ENCODE measurements around the gene TMEM38B.
"Not testable (repeated sequence)": the region's sequence is repeated elsewhere in the genome, so short reads cannot be mapped to it uniquely, and the experiment has no call there.

TMEM38B gene

DNA sequence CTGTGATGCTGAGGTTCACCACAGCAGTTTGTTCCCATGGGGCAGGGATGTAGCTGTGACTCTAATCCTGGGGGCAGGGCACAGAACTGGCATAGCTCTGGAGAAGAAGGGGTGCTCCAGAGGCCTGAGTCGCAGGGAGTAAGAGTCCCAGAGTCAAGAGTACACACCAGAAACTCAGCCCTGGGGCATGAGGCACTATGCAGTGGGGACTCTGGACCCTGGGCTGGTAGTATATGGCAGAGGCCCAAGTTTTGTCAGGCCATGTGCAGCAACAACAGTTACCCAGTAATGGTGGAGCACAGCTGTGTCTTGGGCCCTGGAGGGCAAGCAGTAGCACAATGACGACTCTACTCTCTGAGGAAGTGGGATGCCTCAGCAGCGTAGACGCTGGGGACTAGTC is 42.9 kb downstream of the TMEM38B start:
- no peak for TF ChIP-seq CTCF (IDR thresholded peaks at IDR 0.05; ENCODE audit: insufficient read depth, low read depth, low read length, missing control alignments)
- no peak for DNase-seq (ENCODE audit: low read depth)
- H3K4me3 ChIP-seq (ENCODE audit: low read depth, low read length) = no peak overlapping the region

DNA sequence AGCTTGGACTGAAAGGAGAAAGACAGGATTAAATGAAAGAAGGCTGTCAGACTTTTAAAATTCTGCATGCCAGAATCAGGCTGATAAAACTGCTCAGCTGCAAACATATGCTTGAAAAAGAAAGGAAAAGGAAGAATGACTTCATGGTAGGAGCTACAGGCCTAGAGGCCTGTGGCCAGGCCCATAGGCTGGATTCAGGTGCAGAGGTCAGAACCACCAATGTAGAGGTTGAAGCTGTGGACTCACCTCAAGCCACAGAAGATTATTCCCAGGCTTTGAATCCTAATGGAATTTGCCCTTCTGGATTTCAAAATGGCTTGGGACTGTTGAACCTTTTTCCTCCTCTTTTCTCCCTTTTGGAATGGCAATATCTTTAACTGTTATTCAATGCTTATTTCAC is 47.7 kb downstream of the TMEM38B start:
- H3K4me3 ChIP-seq (ENCODE audit: low read depth, low read length) = no peak overlapping the region
- TF ChIP-seq CTCF (IDR thresholded peaks at IDR 0.05; ENCODE audit: insufficient read depth, low read depth, low read length, missing control alignments) = no peak

GRCh38 chr9:105747325-105747724 is 53.0 kb downstream of the TMEM38B start:
- H3K4me3 ChIP-seq (ENCODE audit: low read depth, low read length); DNase-seq (ENCODE audit: low read depth): not testable (repeated sequence)

More for the DNA sequence above, 47.7 kb downstream of the TMEM38B start:
- DNase-seq (ENCODE audit: low read depth) = no peak

- no peak overlapping the region for H3K4me3 ChIP-seq (ENCODE audit: low read depth, low read length)
- no peak for DNase-seq (ENCODE audit: low read depth)
- no peak for TF ChIP-seq CTCF (IDR thresholded peaks at IDR 0.05; ENCODE audit: insufficient read depth, low read depth, low read length, missing control alignments)
These were observed 57.4 kb downstream of the TMEM38B start for GRCh38 chr9:105751761-105752160.

- TF ChIP-seq CTCF (IDR thresholded peaks at IDR 0.05; ENCODE audit: insufficient read depth, low read depth, low read length, missing control alignments) = no peak
- H3K4me3 ChIP-seq (ENCODE audit: low read depth, low read length) = no peak overlapping the region
- no peak for DNase-seq (ENCODE audit: low read depth)
These were observed 63.3 kb downstream of the TMEM38B start for GRCh38 chr9:105757496-105758251.

DNA sequence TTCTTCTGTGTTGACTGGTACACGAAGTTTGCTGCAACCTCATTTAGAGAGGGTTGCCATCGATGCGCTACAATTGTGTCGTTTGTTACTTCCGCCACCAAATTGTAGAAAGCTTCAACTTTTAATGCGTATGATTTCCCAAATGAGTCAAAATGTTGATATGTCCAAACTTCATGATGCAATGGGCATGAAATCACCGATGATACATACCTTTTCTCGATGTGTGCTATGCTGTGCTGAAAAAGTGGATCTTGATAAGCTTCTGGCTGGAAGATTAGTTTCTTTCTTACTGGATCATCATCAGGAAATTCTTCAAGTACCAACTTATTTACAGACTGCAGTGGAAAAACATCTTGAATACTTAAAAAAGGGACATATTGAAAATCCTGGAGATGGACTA is 65.7 kb downstream of the TMEM38B start:
- no peak overlapping the region for H3K4me3 ChIP-seq (ENCODE audit: low read depth, low read length)
- TF ChIP-seq CTCF (IDR thresholded peaks at IDR 0.05; ENCODE audit: insufficient read depth, low read depth, low read length, missing control alignments) = no peak
- no peak for DNase-seq (ENCODE audit: low read depth)

DNA sequence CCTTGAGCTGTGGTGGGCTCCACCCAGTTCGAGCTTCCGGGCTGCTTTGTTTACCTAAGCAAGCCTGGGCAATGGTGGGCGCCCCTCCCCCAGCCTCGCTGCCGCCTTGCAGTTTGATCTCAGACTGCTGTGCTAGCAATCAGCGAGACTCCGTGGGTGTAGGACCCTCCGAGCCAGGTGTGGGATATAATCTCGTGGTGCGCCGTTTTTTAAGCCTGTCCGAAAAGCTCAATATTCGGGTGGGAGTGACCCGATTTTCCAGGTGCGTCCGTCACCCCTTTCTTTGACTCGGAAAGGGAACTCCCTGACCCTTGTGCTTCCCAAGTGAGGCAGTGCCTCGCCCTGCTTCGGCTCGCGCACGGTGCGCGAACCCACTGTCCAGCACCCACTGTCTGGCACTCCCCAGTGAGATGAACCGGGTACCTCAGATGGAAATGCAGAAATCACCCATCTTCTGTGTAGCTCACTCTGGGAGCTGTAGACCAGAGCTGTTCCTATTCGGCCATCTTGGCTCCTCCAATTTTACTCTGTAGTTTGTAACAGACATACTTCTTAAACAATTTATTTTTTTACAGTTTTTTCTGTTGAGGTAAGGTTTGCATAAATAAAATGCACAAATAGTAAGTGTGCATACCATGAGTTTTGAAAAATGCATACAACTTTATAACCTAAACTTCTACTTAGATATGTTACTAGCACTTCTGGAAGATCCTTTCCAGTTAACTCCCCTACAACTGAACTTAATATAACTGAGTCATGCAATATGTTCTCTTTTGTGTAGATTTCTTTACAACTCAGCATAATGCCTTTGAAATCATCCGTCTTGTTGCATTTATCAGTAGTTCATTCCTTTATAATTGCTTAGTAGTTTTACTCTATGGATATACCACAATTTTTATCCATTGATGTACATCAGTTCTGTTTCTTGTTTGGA is 88.5 kb downstream of the TMEM38B start:
- H3K4me3 ChIP-seq (ENCODE audit: low read depth, low read length); DNase-seq (ENCODE audit: low read depth): not testable (repeated sequence)

GRCh38 chr9:105783495-105783872 is 89.1 kb downstream of the TMEM38B start:
- H3K4me3 ChIP-seq (ENCODE audit: low read depth, low read length); DNase-seq (ENCODE audit: low read depth): not testable (repeated sequence)

DNA sequence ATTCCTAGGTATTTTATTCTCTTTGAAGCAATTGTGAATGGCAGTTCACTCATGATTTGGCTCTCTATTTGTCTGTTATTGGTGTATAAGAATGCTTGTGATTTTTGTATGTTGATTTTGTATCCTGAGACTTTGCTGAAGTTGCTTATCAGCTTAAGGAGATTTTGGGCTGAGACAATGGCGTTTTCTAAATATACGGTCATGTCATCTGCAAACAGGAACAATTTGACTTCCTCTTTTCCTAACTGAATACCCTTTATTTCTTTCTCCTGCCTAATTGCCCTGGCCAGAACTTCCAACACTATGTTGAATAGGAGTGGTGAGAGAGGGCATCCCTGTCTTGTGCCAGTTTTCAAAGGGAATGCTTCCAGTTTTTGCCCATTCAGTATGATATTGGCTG is 92.5 kb downstream of the TMEM38B start:
- not testable (repeated sequence) for H3K4me3 ChIP-seq (ENCODE audit: low read depth, low read length); DNase-seq (ENCODE audit: low read depth)

All from GM12865 (cell line).